ENCODE data around the gene OR4S2. TPM values are rescaled to one million over a fixed set of nuclear protein-coding genes. Genes with fewer than 3 reads are reported as not detected.

The OR4S2 gene
- total RNA-seq, 2 experiments from 2014 or later: not detected

Other genes with a start within 250 kb of the OR4S2 start
- not detected for gene OR4C15, start 93.9 kb upstream of the OR4S2 start, total RNA-seq
- gene OR4C16, start 76.2 kb upstream of the OR4S2 start, total RNA-seq: not detected
- gene OR4C11, start 40.7 kb upstream of the OR4S2 start, total RNA-seq: not detected
- not detected for gene OR4P4, start 13.2 kb upstream of the OR4S2 start, total RNA-seq
- not detected for gene OR4C6, start 13.9 kb downstream of the OR4S2 start, total RNA-seq
- not detected for gene OR5D13, start 125.1 kb downstream of the OR4S2 start, total RNA-seq
- gene OR5D14, start 147.2 kb downstream of the OR4S2 start, total RNA-seq: not detected
- not detected for gene OR5L1, start 163.0 kb downstream of the OR4S2 start, total RNA-seq
- gene OR5D18, start 171.3 kb downstream of the OR4S2 start, total RNA-seq: not detected
- gene OR5L2, start 178.9 kb downstream of the OR4S2 start, total RNA-seq: not detected
- gene OR5D16, start 190.4 kb downstream of the OR4S2 start, total RNA-seq: not detected
- not detected for gene TRIM51, start 235.0 kb downstream of the OR4S2 start, total RNA-seq

Data from activated naive CD4-positive, alpha-beta T cell treated with anti-CD3 and anti-CD28 coated beads for 36 hours (primary cell).